ENCODE data around the gene VIT. TPM values are rescaled to one million over a fixed set of nuclear protein-coding genes. Genes with fewer than 3 reads are reported as not detected.

VIT gene
- total RNA-seq: 0.45 to 0.78 TPM (median 0.73 TPM) in 3 replicates

GRCh38 chr2:36696533-36696932 is at the start of gene VIT:
Gene VIT, plus strand, starts transcription at chr2:36696707. Its CDS starts 19,664 bp downstream, at chr2:36716371.
- Mint-ChIP-seq H3K27ac (peak within 1 kb of the TSS; percentile 45), H3K36me3 (no peaks in the 10 kb centered on the region), H3K4me3 (no peak within 1 kb of the TSS), H3K9me3 (no peaks in the 10 kb centered on the region), H3K4me1 (peaks cover 36% of the 10 kb centered on the region), H3K27me3 (ENCODE audit: low read depth) (no peaks in the 10 kb centered on the region)
- DNase-seq (ENCODE audit: low spot score in 2 of 2, unreplicated experiment in 2 of 2): no peak
- TF ChIP-seq, protein P1, sequence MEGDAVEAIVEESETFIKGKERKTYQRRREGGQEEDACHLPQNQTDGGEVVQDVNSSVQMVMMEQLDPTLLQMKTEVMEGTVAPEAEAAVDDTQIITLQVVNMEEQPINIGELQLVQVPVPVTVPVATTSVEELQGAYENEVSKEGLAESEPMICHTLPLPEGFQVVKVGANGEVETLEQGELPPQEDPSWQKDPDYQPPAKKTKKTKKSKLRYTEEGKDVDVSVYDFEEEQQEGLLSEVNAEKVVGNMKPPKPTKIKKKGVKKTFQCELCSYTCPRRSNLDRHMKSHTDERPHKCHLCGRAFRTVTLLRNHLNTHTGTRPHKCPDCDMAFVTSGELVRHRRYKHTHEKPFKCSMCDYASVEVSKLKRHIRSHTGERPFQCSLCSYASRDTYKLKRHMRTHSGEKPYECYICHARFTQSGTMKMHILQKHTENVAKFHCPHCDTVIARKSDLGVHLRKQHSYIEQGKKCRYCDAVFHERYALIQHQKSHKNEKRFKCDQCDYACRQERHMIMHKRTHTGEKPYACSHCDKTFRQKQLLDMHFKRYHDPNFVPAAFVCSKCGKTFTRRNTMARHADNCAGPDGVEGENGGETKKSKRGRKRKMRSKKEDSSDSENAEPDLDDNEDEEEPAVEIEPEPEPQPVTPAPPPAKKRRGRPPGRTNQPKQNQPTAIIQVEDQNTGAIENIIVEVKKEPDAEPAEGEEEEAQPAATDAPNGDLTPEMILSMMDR (IDR thresholded peaks at IDR 0.05; ENCODE audit: unreplicated experiment): no peak

DNA sequence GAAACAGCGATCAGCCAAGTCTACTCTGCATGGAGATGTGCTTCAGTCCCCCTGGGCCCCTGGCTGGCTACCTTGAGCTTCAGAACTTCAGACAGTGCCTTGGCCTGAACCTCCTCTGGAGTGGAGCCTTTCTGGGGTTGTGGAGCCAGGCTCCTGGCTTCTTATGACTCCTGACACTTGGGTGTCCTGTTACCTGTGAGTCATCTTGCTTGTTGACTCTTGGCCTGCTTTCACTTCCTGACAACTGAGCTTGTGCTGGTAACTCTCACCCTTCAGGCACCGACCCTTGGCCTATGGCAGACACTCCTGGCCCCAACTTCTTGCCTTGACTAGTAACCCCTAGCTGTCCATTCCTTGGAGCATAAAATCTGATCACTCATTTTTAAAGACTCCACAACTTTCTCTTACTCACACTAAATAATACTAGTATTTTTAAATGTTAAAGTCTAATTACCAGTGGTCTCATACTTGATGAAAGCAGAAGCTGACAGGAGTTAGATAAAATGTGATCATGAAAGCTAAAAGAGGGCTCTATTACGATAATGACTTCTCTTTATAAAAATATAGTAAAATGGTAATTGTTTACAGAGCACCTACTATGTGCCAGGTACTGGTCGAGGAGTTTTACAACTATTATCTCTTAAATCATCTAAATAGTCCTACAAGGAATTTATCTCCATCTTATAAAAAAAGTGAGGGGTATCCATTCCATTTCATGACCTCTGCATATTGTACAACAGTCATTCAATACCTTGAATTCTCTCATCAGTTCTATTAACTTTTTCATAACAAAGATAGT is 46.3 kb upstream of the VIT start:
- Mint-ChIP-seq H3K27me3 (ENCODE audit: low read depth) (no peaks in the 10 kb centered on the region), H3K4me1 (peaks cover 3% of the 10 kb centered on the region), H3K4me3 (no peak overlapping the region), H3K36me3 (peaks cover 3% of the 10 kb centered on the region), H3K9me3 (peaks cover 17% of the 10 kb centered on the region), H3K27ac (no peak overlapping the region)
- TF ChIP-seq, protein P1 (IDR thresholded peaks at IDR 0.05; ENCODE audit: unreplicated experiment): no peak
- DNase-seq (ENCODE audit: low spot score in 2 of 2, unreplicated experiment in 2 of 2): no peak

- no peaks in the 10 kb centered on the region for H3K27me3 Mint-ChIP-seq (ENCODE audit: low read depth)
- H3K4me3 Mint-ChIP-seq: no peak overlapping the region
- H3K36me3 Mint-ChIP-seq: no peaks in the 10 kb centered on the region
- peaks cover 7% of the 10 kb centered on the region for H3K9me3 Mint-ChIP-seq
- DNase-seq (ENCODE audit: low spot score in 2 of 2, unreplicated experiment in 2 of 2): no peak
- peaks cover 9% of the 10 kb centered on the region for H3K4me1 Mint-ChIP-seq
- TF ChIP-seq, protein P1 (IDR thresholded peaks at IDR 0.05; ENCODE audit: unreplicated experiment): no peak
- no peak overlapping the region for H3K27ac Mint-ChIP-seq
Measured at GRCh38 chr2:36653155-36653554, 43.4 kb upstream of the VIT start.

DNA sequence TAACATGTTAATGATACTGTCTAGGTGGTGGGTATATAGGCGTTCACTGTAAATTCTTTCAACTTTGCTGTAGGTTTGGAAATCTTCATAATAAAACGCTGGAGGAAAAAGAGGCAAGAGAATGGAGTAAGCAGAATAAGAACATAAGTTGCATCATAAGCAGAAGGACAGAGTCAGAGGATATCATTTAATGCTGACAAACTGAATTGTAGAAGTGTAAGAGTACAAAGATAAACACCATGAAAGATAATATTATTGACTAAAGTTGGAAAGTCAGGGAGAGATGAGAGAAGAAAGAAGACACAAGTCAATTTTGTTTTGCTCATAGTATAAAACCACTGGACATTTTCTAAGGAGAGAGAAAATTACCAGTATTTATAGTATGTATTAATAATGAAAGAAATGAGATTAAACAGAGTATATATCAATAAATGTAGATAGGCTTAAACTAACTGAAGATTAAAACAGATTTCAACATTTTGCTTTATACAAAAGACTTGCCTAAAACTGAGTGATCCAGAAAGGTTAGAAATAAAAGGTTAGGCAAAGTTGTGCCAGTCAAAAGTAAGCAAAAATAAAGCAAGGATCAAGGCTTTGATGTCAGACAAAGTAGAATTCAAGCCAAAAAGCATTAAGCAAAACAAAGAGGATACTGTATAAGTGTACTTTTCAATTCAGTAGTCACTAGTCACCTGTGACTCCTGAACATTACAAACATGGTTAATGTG is 42.4 kb upstream of the VIT start:
- Mint-ChIP-seq H3K36me3 (no peaks in the 10 kb centered on the region), H3K27me3 (ENCODE audit: low read depth) (no peaks in the 10 kb centered on the region), H3K27ac (no peak overlapping the region), H3K4me3 (no peak overlapping the region), H3K9me3 (peaks cover 4% of the 10 kb centered on the region), H3K4me1 (peaks cover 19% of the 10 kb centered on the region)
- TF ChIP-seq, protein P1 (IDR thresholded peaks at IDR 0.05; ENCODE audit: unreplicated experiment): no peak
- no peak for DNase-seq (ENCODE audit: low spot score in 2 of 2, unreplicated experiment in 2 of 2)

DNA sequence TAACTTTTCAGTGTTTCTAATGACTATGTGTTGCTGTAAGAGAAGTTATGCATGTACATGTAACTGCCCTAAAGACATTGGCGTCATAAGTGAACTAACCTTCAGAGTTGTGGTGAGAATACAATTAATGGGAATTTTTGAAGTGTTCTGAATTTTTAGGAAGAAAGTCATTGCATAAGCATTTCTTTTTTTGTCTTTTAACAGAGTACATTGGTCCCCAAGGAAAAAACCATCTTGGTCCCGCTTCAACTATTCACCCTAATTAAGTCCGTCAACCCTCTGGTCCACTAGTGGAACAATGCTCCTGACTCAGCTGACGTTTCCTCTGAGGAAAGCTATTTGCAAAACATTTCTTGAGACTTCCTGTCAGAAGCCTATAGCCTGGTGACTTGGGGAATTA is 41.1 kb upstream of the VIT start:
- Mint-ChIP-seq H3K4me3 (no peak overlapping the region), H3K27ac (no peak overlapping the region), H3K4me1 (peaks cover 19% of the 10 kb centered on the region), H3K36me3 (no peaks in the 10 kb centered on the region), H3K9me3 (no peaks in the 10 kb centered on the region), H3K27me3 (ENCODE audit: low read depth) (no peaks in the 10 kb centered on the region)
- no peak for DNase-seq (ENCODE audit: low spot score in 2 of 2, unreplicated experiment in 2 of 2)
- TF ChIP-seq, protein P1 (IDR thresholded peaks at IDR 0.05; ENCODE audit: unreplicated experiment): no peak
